Lung microvascular endothelial cell (primary cell): ENCODE measurements around the gene RNF212B. TPM values are rescaled to one million over a fixed set of nuclear protein-coding genes. Genes with fewer than 3 reads are reported as not detected.
"Not testable (repeated sequence)": the region's sequence is repeated elsewhere in the genome, so short reads cannot be mapped to it uniquely, and the experiment has no call there.

Experiments
- DNase-seq, 2 donors: peaks; one replicate each; pipeline versions ENCODE4 v3.0.0 to v3.0.0-alpha.2; 2010; ENCODE audit warnings: low read depth in 2 of 2
- total RNA-seq: library from RNA; depleted of rRNA; stranded (reverse); fragments of >200 nt; gene quantifications from 2 replicates; pipeline ENCODE4 v1.2.1, GENCODE V29; 2014

Gene RNF212B
- total RNA-seq, 1 donor from 2014 or later: not detected

DNA sequence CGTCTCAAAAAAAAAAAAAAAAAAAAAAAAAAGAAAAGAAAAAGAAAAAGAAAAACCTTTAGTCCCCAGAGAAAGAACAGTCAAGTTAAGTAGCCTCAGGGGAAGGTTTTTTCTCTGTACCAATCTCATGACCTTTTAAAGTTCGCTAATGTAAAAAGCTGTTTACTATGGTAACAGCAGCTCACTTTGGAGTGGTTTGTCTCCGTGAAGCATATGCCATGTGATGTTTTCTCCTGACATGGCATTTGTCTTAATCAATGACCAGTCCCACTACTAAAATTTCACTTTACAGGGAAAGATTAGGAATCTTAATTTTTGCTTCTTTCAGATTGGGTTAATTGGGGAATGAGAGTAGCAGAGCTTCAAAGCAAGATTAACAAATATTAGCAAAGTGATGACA, 4.3 kb downstream of the RNF212B start:
- DNase-seq: no peak

GRCh38 chr14:23243066-23243465, 5.3 kb downstream of the RNF212B start:
- no peak for DNase-seq

- DNase-seq: no peak
Measured at GRCh38 chr14:23245282-23245681, 7.5 kb downstream of the RNF212B start.

DNA sequence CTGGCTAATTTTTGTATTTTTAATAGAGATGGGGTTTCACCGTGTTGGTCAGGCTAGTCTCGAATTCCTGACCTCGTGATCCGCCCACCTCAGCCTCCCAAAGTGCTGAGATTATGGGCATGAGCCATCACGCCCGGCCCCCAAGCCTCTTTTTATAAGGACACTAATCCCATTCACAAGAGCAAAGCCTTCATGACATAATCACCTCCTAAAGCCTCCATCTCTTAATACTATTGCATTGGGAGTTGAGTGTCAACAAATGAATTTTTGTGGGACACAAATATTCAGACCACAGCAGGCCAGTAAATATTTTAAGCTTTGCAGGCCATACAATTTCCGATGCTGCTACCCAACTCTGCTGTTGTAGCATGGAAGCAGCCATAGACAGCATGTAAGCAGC, 10.9 kb downstream of the RNF212B start:
- DNase-seq: no peak

GRCh38 chr14:23249824-23250223, 12.1 kb downstream of the RNF212B start:
- no peak for DNase-seq

- no peak for DNase-seq
Measured at GRCh38 chr14:23252006-23252405, 14.3 kb downstream of the RNF212B start.

- no peak for DNase-seq
Measured at GRCh38 chr14:23252420-23253333, 14.9 kb downstream of the RNF212B start.

DNA sequence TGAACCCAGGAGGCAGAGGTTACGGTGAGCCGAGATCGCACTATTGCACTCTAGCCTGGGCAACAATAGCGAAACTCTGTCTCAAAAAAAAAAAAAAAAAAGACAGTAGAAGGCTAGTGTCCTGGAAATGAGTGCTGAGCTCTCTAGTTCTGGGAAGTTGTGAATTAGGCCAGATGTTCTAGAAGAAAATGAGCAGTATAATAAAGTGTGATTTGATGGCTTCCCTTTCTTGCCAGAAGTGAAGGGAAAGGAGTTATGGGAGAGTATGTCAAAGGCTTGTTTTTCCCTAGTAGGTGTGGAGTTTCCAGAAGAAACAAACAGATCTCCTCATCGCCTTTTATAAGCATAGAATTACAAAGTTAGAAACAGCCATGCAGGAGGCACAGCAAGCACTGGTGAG, 20.5 kb downstream of the RNF212B start:
- DNase-seq: no peak

DNA sequence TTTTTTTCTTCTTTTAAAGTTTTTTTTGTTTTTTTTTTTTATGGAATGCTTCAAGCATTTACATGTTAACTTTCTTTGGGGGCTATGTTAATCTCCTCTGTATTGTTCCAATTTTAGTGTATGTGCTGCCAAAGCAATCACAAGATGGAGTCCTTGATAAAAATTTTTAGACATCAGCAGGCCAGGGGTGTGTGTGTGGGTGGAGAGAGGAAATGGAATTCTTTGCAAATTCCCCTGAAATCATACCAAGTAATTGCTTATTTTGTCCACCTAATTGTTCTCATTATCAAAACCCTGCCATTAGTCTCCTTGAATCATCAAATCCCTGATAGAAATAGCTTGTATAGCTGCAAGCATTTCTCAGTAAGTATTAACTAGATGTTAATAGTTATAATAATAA, 21.7 kb downstream of the RNF212B start:
- DNase-seq: no peak

DNA sequence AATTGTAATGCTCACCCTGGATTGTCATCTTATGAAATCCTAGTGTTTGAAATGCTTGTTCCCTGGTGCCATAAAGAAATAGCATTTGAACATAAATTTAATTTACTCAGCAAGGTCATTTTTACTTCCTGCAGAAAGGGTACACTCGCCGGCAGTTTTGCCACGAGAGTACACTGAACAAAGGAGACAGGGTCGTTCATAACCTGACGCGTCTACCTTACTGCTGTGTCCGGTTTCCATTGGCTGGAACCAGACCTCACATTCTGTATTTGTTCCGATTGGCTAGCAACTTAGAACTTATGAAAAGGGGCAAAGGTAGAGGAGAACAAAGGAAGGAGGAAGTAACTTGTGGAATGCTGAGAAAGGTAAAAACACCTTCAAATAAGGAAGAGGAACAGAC, 23.1 kb downstream of the RNF212B start:
- not testable (repeated sequence) for DNase-seq

- DNase-seq: no peak
Measured at GRCh38 chr14:23269193-23269592, 31.5 kb downstream of the RNF212B start.

GRCh38 chr14:23275412-23275811, 37.7 kb downstream of the RNF212B start:
- no peak for DNase-seq

GRCh38 chr14:23277189-23277588, 39.5 kb downstream of the RNF212B start:
- DNase-seq: no peak

- not testable (repeated sequence) for DNase-seq
Measured at GRCh38 chr14:23277928-23278327, 40.2 kb downstream of the RNF212B start.

DNA sequence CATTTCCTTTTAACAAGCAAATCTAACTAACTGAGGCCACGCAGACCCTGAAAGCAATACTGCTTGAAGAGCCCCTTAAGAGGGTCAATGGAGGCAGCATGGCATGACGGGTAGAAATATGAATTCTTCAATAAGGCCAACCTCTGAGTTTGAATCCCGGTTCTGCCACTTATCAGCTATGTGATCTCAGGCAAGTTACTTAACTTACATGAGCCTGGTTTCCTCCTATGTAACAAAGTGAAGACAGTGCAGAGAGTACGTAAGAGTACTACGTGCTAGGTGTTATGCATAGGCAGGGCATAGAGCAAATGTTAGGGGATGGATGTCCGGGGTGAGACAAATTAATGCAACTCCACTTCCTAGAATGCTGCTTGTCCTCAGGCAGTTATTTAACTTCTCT, 43.5 kb downstream of the RNF212B start:
- DNase-seq: no peak

DNA sequence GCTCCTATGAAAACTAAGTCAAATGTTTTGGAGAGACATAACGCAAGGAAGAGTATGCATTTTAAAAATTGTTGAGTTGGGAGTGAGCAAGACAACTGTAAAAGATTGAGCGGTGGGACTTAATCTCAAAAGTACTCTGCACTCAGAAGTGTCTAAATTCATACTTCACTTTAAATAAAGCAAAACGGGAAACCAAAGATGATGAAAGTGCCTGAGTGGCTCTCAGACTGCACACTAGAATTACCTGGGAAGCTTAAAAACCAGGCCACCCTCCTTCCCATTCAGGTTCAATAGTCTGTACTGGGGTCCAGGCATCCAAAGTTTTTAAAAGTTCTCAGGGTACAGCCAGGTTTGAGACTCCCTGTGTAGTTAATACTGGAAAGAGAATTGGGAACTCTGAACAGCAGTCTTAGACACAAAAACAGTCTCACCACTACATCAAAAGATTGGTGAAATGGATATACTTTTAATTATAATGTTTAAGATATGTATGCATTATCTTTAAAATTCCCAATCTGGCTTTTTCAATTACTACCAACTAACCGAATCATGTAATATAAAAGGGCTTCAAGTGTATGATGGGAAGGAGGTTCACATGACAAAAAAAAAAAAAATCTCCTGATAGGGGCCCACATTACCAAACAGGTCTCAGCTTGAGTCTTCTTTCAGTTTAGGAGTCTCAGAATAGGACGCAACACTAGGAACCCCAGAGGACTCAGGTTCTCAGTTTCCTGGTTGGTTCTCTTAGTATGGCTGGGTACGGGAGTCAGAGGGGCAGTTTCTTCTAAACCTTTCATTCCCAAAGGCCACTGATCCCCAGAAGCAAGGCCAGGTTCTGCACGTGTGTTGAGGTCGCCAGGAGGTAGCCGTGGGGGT, 47.2 kb downstream of the RNF212B start:
- DNase-seq: peak in 1 of 2 donors; percentile 28

DNA sequence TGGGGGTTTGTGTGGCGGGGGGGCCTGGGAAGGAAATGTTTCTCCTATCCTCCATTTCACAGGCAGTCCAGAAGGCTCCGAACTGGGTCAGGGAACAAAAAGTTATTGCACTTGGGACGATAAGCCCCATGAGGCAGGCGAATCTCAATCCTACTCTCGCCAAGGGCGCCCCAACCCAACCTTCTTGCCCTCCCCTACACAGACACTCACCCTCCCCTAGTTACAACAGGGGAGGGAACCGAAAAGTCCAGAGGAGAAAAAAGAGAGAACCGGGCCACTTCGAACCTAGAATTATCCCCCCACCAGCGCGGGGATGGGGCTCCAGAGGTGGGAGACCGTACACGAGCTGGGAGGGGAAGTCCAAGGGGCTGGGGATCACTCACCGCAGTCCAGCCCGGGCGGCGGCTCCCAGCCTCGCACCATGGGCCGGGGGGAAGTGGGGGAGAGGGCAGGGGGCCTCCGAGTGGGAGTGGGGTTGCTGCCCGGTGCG, 47.8 kb downstream of the RNF212B start:
- no peak for DNase-seq

GRCh38 chr14:23286020-23286901, 48.5 kb downstream of the RNF212B start, which contains the start of gene HOMEZ:
HOMEZ (minus strand) TSS chr14:23286132; CDS start chr14:23285952, 180 bp downstream.
- DNase-seq: peak; percentile 99

DNA sequence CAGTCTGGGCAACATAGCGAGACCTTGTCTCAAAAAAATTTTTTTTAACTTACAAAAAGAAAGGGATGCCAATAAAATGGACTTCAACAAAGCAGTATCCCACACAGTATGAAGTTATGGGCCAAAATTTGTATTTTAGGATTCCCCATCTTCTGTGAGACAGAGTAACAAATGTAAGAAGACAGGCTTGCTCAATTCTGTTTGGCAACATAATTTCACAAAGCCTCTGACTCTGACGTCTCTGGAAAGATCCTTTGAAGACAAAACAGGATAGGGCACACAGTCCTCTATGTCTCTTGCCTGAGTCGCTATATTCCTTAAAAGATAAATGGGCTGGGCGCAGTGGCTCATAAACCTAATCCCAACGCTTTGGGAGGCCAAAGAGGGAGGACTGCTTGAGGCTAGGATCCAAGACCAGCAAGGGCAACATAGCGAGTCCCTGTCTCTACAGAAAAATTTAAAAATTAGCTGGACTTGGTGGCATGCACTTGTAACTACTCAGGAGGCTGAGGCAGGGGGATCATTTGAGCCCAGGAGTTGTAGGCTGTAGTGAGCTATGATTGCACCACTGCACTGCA, 49.3 kb downstream of the RNF212B start:
- no peak for DNase-seq

- DNase-seq: peak; percentile 62 to 72
Measured at GRCh38 chr14:23294734-23295561, 57.2 kb downstream of the RNF212B start.
